HCT116 (cell line): ENCODE measurements around the gene CUBN. TPM values are rescaled to one million over a fixed set of nuclear protein-coding genes. Genes with fewer than 3 reads are reported as not detected.

ENCODE experiments used
- ATAC-seq: fragments of 200-7000 bp; cut with Tn5 transposase; 2 replicates; pipeline ENCODE4 v1.9.1; 2020; ENCODE audit warnings: mild to moderate bottlenecking, moderate library complexity
- BruUV-seq: library from RNA; stranded (reverse); fragments of 400-500 nt; replicated peaks from 2 replicates; lab custom pipeline; 2021; lab: Mats Ljungman, UMichigan
- CTCF ChIA-PET: fragments of 300-600 bp; sonication (Branson Sonifier 250); formaldehyde crosslinking; loops from one replicate; lab custom pipeline; 2021; ENCODE audit warnings: antibody characterized with exemption; lab: Charles Lee
- POLR2A ChIA-PET: fragments of 300-600, 350-600 bp; sonication (Branson Sonifier 250); formaldehyde crosslinking; loops from one replicate; lab custom pipeline; 2021; ENCODE audit warnings: antibody characterized with exemption; lab: Charles Lee
- RAD21 ChIA-PET, 2 experiments: fragments of 300-600 bp; sonication (Branson Sonifier 250); formaldehyde crosslinking; loops; one replicate each; lab custom pipeline; 2023; ENCODE audit warnings: low total read pairs in 2 of 2; ENCODE audit not compliant: uncharacterized antibody in 2 of 2, unreplicated experiment in 2 of 2, low non-redundant PET in 1 of 2; lab: Charles Lee
- DNase-seq: peaks from one replicate; pipeline ENCODE4 v3.0.0-alpha.2; 2010; ENCODE audit warnings: low read depth, low spot score
- H2AFZ ChIP-seq: fragments of 200-600 bp; shearing (Covaris generic), sonication (generic); 2 replicates; pipeline ENCODE4 v1.6.1; 2017; ENCODE audit warnings: low read depth, mixed run types, mixed read lengths, antibody characterized with exemption, low read length; ENCODE audit not compliant: poor library complexity, severe bottlenecking
- H3K27ac ChIP-seq: 2 replicates; pipeline ENCODE4 v1.5.1; 2012; ENCODE audit warnings: low read depth, low read length
- H3K27me3 ChIP-seq: fragments of 200-600 bp; sonication (generic); 2 replicates; pipeline ENCODE4 v1.6.1; 2016; ENCODE audit warnings: mixed run types, low read length, mixed read lengths; ENCODE audit not compliant: insufficient read depth
- H3K36me3 ChIP-seq, 2 experiments: fragments of 200-500 bp in 1 of 2; fragments of 200-600 bp in 1 of 2; sonication (Bioruptor generic) in 1 of 2; sonication (generic) in 1 of 2; 2 replicates each; pipeline versions ENCODE4 v1.5.1 to v1.6.1; 2014 to 2016; ENCODE audit warnings: low read length in 2 of 2, inconsistent platforms in 1 of 2, mixed read lengths in 1 of 2, mixed run types in 1 of 2; ENCODE audit not compliant: insufficient read depth in 2 of 2, control insufficient read depth in 1 of 2
- H3K4me1 ChIP-seq, 2 experiments: fragments of 200-600 bp in 1 of 2; sonication (generic) in 1 of 2; 2 replicates each; pipeline versions ENCODE4 v1.5.1 to v1.6.1; 2012 to 2017; ENCODE audit warnings: low read length in 2 of 2, inconsistent platforms in 1 of 2, mild to moderate bottlenecking in 1 of 2, mixed read lengths in 1 of 2, mixed run types in 1 of 2, moderate library complexity in 1 of 2; ENCODE audit not compliant: insufficient read depth in 2 of 2, control insufficient read depth in 1 of 2
- H3K4me2 ChIP-seq: fragments of 200-600 bp; sonication (generic); 2 replicates; pipeline ENCODE4 v1.6.1; 2017; ENCODE audit warnings: mixed run types, low read length, mixed read lengths
- H3K4me3 ChIP-seq, 2 experiments: fragments of 200-600 bp in 1 of 2; sonication (generic) in 1 of 2; replicated peaks in 1 of 2; 2 replicates each; pipeline ENCODE4 v1.5.1; 2011 to 2016; ENCODE audit warnings: low read length in 2 of 2, control low read depth in 1 of 2, low read depth in 1 of 2, mild to moderate bottlenecking in 1 of 2, mixed read lengths in 1 of 2, mixed run types in 1 of 2
- H3K79me2 ChIP-seq: fragments of 200-600 bp; sonication (generic); 2 replicates; pipeline ENCODE4 v1.6.1; 2017; ENCODE audit warnings: mild to moderate bottlenecking, mixed run types, low read length, moderate library complexity, mixed read lengths; ENCODE audit not compliant: insufficient read depth
- H3K9ac ChIP-seq: fragments of 200-600 bp; sonication (generic); 2 replicates; pipeline ENCODE4 v1.6.1; 2016; ENCODE audit warnings: low read length, mixed read lengths
- H3K9me2 ChIP-seq: fragments of 200-600 bp; sonication (generic), shearing (Covaris generic); 2 replicates; pipeline ENCODE4 v1.6.1; 2017; ENCODE audit warnings: mixed run types, mild to moderate bottlenecking, moderate library complexity; ENCODE audit not compliant: insufficient read depth
- H3K9me3 ChIP-seq, 2 experiments: fragments of 200-500 bp in 1 of 2; fragments of 200-600 bp in 1 of 2; sonication (Bioruptor generic) in 1 of 2; sonication (generic) in 1 of 2; 2 replicates each; pipeline ENCODE4 v1.6.1; 2014 to 2017; ENCODE audit warnings: low read length in 2 of 2, mixed read lengths in 2 of 2, inconsistent platforms in 1 of 2, low read depth in 1 of 2, mild to moderate bottlenecking in 1 of 2, mixed run types in 1 of 2, moderate library complexity in 1 of 2; ENCODE audit not compliant: control insufficient read depth in 1 of 2, insufficient read depth in 1 of 2
- H4K20me1 ChIP-seq: fragments of 200-600 bp; sonication (generic), shearing (Covaris generic); 2 replicates; pipeline ENCODE4 v1.6.1; 2017; ENCODE audit warnings: mixed run types, mild to moderate bottlenecking, moderate library complexity; ENCODE audit not compliant: insufficient read depth
- ELF1 ChIP-seq: IDR thresholded peaks from 2 replicates; pipeline ENCODE4 v1.6.1; 2012; ENCODE audit warnings: low read depth, borderline replicate concordance
- FOSL1 ChIP-seq: IDR thresholded peaks from 2 replicates; pipeline ENCODE4 v1.6.1; 2012; ENCODE audit warnings: low read depth
- JUND ChIP-seq: IDR thresholded peaks from 2 replicates; pipeline ENCODE4 v1.6.1; 2012
- POLR2A ChIP-seq: IDR thresholded peaks from 2 replicates; pipeline ENCODE4 v1.7.0; 2011; ENCODE audit warnings: borderline replicate concordance; ENCODE audit not compliant: insufficient read depth, insufficient read length; ENCODE audit errors: extremely low read depth
- POLR2AphosphoS5 ChIP-seq: IDR thresholded peaks from 2 replicates; pipeline ENCODE4 v1.6.1; 2011; ENCODE audit warnings: mild to moderate bottlenecking, low read depth, low read length, moderate library complexity
- RAD21 ChIP-seq: IDR thresholded peaks from 2 replicates; pipeline ENCODE4 v1.6.1; 2012; ENCODE audit warnings: low read depth, mild to moderate bottlenecking
- SP1 ChIP-seq: IDR thresholded peaks from 2 replicates; pipeline ENCODE4 v1.6.1; 2012; ENCODE audit warnings: low read depth
- ZFX ChIP-seq: fragments of 450-650 bp; IDR thresholded peaks from 2 replicates; pipeline ENCODE4 v1.6.1; 2017
- intact Hi-C: fragments of 100-400 bp; cut with micrococcal nuclease; formaldehyde crosslinking; loops from 2 replicates; pipeline ENCODE4 v1.10.0; 2022
- total RNA-seq: library from RNA; stranded (reverse); gene quantifications from one replicate; pipeline ENCODE4 v1.2.1, GENCODE V29; 2021; ENCODE audit not compliant: unreplicated experiment
- TF ChIP-seq, protein P1 (sequence below), 3 experiments: fragments of 200-600 bp in 1 of 3; sonication (generic) in 1 of 3; IDR thresholded peaks in 2 of 3; conservative IDR thresholded peaks in 1 of 3; 2 replicates each; pipeline ENCODE4 v1.5.1; 2012 to 2017; ENCODE audit warnings: low read depth in 2 of 3, low read length in 2 of 3, antibody characterized with exemption in 1 of 3, borderline replicate concordance in 1 of 3, control low read depth in 1 of 3, mild to moderate bottlenecking in 1 of 3, mixed read lengths in 1 of 3, mixed run types in 1 of 3, moderate library complexity in 1 of 3; ENCODE audit not compliant: insufficient read depth in 1 of 3
- TF ChIP-seq, protein P2 (sequence below): IDR thresholded peaks from 2 replicates; pipeline ENCODE4 v1.6.1; 2012
- TF ChIP-seq, protein P3 (sequence below): IDR thresholded peaks from 2 replicates; pipeline ENCODE4 v1.6.1; 2012

CUBN gene
- total RNA-seq, 1 experiment from 2014 or later = 1.2 TPM

DNA sequence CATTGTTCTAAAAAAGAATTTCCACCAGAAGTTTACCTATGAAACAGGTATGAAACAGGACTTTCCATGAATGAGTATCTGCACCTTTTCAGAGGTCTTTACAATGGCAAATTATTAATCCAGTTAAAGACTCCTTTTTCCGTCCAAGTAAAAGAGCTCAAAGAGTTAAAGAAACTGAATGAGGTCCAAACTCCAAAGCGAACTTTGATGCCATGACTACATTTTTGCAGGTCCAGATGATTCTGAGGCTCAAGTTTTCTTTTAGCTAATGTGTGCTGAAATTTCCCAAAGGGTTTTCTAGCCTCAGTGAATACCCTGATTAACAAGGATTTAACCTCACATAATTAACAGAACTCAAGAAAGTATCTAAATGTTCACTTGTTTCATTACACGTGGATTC is 9.8 kb downstream of the CUBN start:
- Histone ChIP-seq H3K9me2 (no peaks in the 10 kb centered on the region), H3K79me2 (no peaks in the 10 kb centered on the region), H2AFZ (no peak overlapping the region), H4K20me1 (no peaks in the 10 kb centered on the region), H3K27ac (no peak overlapping the region), H3K36me3 (no peaks in the 10 kb centered on the region), H3K9ac (no peak overlapping the region), H3K4me3 (no peak overlapping the region), H3K9me3 (no peaks in the 10 kb centered on the region), H3K4me1 (peaks cover 19 to 26% of the 10 kb centered on the region in 2 experiments), H3K27me3 (no peaks in the 10 kb centered on the region), H3K4me2 (no peak overlapping the region)
- ChIA-PET CTCF (no interaction called here), RAD21 (no interaction called here), POLR2A (no interaction called here)
- DNase-seq (no peak), ATAC-seq (no peak)
- no TSS peak for BruUV-seq
- TF ChIP-seq, protein P1, sequence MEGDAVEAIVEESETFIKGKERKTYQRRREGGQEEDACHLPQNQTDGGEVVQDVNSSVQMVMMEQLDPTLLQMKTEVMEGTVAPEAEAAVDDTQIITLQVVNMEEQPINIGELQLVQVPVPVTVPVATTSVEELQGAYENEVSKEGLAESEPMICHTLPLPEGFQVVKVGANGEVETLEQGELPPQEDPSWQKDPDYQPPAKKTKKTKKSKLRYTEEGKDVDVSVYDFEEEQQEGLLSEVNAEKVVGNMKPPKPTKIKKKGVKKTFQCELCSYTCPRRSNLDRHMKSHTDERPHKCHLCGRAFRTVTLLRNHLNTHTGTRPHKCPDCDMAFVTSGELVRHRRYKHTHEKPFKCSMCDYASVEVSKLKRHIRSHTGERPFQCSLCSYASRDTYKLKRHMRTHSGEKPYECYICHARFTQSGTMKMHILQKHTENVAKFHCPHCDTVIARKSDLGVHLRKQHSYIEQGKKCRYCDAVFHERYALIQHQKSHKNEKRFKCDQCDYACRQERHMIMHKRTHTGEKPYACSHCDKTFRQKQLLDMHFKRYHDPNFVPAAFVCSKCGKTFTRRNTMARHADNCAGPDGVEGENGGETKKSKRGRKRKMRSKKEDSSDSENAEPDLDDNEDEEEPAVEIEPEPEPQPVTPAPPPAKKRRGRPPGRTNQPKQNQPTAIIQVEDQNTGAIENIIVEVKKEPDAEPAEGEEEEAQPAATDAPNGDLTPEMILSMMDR (IDR thresholded peaks at IDR 0.05 in 2 of 3, conservative IDR thresholded peaks at IDR 0.05 in 1 of 3; ENCODE audit: borderline replicate concordance in 1 of 3, insufficient read depth in 1 of 3, low read depth in 2 of 3, low read length in 2 of 3) = no peak
- TF ChIP-seq POLR2A (no peak), RAD21 (no peak), ELF1 (no peak), FOSL1 (no peak), SP1 (no peak), ZFX (no peak), POLR2AphosphoS5 (no peak)
- TF ChIP-seq, protein P2, sequence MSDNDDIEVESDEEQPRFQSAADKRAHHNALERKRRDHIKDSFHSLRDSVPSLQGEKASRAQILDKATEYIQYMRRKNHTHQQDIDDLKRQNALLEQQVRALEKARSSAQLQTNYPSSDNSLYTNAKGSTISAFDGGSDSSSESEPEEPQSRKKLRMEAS = no peak
- intact Hi-C loops = no loop called here

DNA sequence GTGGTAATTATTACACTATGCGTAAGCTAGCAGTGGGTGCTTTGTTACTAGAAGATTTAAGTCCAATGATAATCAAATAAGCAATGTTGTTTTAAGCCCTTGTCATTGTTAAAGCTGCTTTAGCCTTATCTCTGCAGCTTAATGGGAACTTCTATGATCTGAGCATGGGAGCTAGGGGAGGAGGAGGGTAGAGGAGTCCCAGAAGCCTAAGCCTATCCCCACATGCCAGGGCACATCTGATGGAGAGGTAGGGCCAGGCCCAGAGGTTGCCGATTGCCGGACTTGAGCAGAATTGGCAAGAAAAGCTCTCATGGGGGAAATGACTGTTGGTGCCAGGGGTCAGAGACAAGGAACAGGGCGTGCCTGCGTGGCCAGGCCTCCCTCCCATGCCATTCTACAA is 13.4 kb downstream of the CUBN start:
- Histone ChIP-seq H3K9me3 (no peaks in the 10 kb centered on the region), H3K27ac (no peak overlapping the region), H3K4me2 (peak overlapping the region; percentile 73), H3K36me3 (no peaks in the 10 kb centered on the region), H4K20me1 (no peaks in the 10 kb centered on the region), H3K9ac (no peak overlapping the region), H3K27me3 (no peaks in the 10 kb centered on the region), H3K79me2 (no peaks in the 10 kb centered on the region), H3K9me2 (no peaks in the 10 kb centered on the region), H3K4me1 (peaks cover 10 to 30% of the 10 kb centered on the region in 2 experiments), H2AFZ (peak overlapping the region; percentile 96), H3K4me3 (no peak overlapping the region)
- ChIA-PET RAD21 (no interaction called here), POLR2A (interaction anchor here (1.5 kb wide), 1 partner anchor 224 kb away, joined by 3 read pairs; no protein-coding TSS in a partner anchor), CTCF (no interaction called here)
- DNase-seq = no peak
- ATAC-seq = no peak
- BruUV-seq = no TSS peak
- intact Hi-C loops = no loop called here
- TF ChIP-seq RAD21 (no peak), POLR2A (no peak), FOSL1 (no peak), JUND (no peak)
- TF ChIP-seq, protein P3, sequence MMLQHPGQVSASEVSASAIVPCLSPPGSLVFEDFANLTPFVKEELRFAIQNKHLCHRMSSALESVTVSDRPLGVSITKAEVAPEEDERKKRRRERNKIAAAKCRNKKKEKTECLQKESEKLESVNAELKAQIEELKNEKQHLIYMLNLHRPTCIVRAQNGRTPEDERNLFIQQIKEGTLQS = no peak
- TF ChIP-seq, protein P2 = no peak
